ENCODE data around the gene KSR2.

Gene KSR2

DNA sequence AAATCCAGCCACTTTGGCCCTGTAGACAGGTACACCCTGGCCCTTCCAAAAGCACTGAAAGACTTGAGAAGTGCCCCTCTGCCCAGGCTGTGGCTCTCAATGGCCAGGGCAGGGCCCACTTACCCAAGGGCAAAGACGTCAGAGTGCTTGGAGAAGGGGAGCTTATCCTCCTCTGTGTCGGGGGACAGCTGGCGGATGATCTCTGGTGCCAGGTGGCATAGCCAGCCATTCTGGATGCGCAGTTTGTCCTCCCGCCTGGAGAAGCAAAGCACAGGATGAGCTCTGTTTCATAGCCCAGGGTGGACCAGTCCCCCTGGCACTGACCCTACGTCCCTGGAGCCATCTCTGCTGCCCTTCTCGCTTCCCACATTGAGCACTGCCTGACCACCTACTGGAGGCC lies 492.4 kb downstream of the KSR2 start:
- no peak for DNase-seq (ENCODE audit: low read depth)
- TF ChIP-seq, protein P1, sequence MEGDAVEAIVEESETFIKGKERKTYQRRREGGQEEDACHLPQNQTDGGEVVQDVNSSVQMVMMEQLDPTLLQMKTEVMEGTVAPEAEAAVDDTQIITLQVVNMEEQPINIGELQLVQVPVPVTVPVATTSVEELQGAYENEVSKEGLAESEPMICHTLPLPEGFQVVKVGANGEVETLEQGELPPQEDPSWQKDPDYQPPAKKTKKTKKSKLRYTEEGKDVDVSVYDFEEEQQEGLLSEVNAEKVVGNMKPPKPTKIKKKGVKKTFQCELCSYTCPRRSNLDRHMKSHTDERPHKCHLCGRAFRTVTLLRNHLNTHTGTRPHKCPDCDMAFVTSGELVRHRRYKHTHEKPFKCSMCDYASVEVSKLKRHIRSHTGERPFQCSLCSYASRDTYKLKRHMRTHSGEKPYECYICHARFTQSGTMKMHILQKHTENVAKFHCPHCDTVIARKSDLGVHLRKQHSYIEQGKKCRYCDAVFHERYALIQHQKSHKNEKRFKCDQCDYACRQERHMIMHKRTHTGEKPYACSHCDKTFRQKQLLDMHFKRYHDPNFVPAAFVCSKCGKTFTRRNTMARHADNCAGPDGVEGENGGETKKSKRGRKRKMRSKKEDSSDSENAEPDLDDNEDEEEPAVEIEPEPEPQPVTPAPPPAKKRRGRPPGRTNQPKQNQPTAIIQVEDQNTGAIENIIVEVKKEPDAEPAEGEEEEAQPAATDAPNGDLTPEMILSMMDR (IDR thresholded peaks at IDR 0.05; ENCODE audit: control insufficient read depth, insufficient read depth, low read depth, low read length, missing control alignments), result no peak
- H3K4me3 ChIP-seq (ENCODE audit: control insufficient read depth, low read depth, low read length), result no peak overlapping the region

DNA sequence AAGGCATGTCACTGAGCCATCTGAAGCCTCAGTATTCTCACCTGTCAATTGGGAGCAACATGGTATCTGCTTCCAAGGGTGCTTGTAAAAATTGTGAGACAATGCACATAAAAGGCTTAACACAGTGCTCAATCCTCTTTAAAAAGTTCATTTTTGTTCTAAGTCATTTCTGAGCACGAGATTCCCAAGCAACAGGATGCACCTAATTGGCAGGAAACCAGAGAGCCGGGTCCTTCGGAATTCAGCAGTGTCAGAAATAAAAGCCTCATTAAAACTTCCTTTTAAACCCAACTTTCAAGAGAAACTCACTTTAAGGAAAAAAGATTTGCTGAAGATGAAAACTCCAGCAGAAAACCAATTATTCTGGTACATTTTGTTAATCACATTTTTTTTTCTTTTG lies 494.9 kb downstream of the KSR2 start:
- TF ChIP-seq, protein P1 (IDR thresholded peaks at IDR 0.05; ENCODE audit: control insufficient read depth, insufficient read depth, low read depth, low read length, missing control alignments), result no peak
- no peak overlapping the region for H3K4me3 ChIP-seq (ENCODE audit: control insufficient read depth, low read depth, low read length)
- DNase-seq (ENCODE audit: low read depth), result no peak

DNA sequence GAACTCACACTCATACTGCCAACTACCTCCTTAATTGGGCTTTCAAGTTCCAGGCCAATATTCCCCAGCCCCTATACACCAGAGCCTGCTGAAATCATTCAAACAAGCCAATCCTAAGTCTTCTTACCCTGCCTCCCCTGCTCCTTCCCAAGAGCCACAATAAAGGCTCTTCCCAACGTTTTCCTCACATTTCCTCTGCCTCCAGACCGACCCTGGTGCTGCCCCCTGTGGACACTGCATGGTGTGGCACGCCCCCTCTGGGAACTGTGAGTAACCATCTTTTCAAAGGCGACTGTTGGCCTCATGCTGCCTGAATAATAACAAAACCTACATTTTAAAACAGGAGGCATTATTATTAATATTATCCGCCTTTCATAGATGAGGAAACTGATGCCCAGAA lies 495.8 kb downstream of the KSR2 start:
- no peak overlapping the region for H3K4me3 ChIP-seq (ENCODE audit: control insufficient read depth, low read depth, low read length)
- TF ChIP-seq, protein P1 (IDR thresholded peaks at IDR 0.05; ENCODE audit: control insufficient read depth, insufficient read depth, low read depth, low read length, missing control alignments), result peak; percentile 25
- no peak for DNase-seq (ENCODE audit: low read depth)

DNA sequence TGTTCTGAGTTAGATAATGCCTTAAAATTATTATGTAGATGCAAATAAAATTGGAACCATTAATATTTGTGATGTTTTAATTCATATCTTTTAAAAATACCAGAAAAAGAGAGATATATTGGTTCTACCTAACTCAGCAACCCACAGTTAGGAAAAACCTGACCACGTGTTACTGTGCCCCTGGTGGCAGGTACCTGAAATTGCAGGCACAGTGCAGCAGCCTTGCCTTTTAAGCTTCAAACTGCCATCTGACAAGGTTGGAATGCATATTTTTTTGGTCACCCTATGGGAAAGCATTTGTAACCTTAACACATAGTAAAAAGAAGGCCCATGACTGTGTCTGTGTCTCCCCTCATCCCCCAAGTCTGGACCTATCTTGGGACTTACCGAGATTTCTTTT lies 498.0 kb downstream of the KSR2 start:
- no peak for DNase-seq (ENCODE audit: low read depth)
- TF ChIP-seq, protein P1 (IDR thresholded peaks at IDR 0.05; ENCODE audit: control insufficient read depth, insufficient read depth, low read depth, low read length, missing control alignments), result peak; percentile 23
- no peak overlapping the region for H3K4me3 ChIP-seq (ENCODE audit: control insufficient read depth, low read depth, low read length)

DNA sequence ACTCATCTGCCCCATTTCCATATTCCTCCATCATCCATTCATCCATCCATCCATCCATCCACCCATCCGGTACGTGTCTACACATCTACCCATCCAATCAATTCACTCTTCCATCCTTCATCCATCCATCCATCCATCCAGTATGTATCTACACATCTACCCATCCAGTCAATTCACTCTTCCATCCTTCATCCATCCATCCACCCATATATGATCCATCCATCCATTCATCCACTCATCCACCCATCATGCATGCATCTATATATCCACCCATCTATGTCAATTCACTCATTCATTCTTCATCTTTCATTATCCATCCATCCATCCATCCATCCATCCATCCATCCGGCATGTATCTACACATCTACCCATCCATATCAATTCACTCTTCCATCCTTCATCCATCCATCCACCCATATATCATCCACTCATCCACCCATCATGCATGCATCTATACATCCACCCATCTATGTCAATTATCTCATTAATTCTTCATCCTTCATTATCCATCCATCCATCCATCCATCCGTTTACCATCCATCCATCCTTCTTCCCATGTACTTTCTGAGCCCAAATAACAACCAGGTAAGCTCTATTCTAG lies 498.8 kb downstream of the KSR2 start:
- TF ChIP-seq, protein P1 (IDR thresholded peaks at IDR 0.05; ENCODE audit: control insufficient read depth, insufficient read depth, low read depth, low read length, missing control alignments), result no peak
- H3K4me3 ChIP-seq (ENCODE audit: control insufficient read depth, low read depth, low read length), result no peak overlapping the region
- no peak for DNase-seq (ENCODE audit: low read depth)

DNA sequence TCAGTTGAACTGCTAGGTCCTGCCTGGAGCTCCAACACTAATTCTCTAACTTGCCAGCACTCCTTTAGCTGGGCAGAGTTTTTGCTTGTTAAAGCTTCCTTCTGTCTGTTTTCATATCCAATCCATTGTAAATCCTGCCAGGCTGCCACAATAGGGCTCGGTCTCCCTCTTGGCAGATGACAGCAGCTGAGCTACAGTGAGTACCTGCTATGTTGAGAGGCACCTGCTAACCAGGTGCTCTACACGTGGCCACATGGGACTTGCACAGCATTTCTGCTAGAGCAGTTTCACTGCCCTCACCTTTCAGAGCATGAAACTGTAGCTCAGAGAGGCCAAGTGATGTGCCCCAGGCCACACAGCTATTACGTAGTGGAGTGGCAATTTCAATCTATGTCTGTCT lies 500.8 kb downstream of the KSR2 start:
- no peak for DNase-seq (ENCODE audit: low read depth)
- TF ChIP-seq, protein P1 (IDR thresholded peaks at IDR 0.05; ENCODE audit: control insufficient read depth, insufficient read depth, low read depth, low read length, missing control alignments), result no peak
- H3K4me3 ChIP-seq (ENCODE audit: control insufficient read depth, low read depth, low read length), result no peak overlapping the region

DNA sequence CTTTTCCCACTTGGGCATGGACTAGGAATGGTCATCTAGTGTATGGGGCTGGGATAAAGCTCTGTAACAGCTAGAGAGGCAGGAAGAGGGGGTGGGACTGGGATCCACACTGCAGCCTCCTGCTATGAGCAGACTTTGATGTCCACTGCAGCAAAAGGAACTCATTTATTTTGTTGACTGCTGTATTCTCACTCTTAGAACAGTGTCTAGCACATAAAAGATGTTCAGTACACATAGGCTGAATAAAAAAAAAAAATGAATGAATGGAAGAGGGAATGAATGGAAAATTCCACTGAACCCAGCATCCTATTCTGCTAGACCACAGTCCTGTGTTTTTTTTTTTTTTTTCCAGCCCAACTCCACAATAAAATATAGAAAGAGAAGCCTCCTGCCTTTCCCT lies 501.2 kb downstream of the KSR2 start:
- TF ChIP-seq, protein P1 (IDR thresholded peaks at IDR 0.05; ENCODE audit: control insufficient read depth, insufficient read depth, low read depth, low read length, missing control alignments), result no peak
- DNase-seq (ENCODE audit: low read depth), result no peak
- no peak overlapping the region for H3K4me3 ChIP-seq (ENCODE audit: control insufficient read depth, low read depth, low read length)
